WTC11 (cell line): ENCODE results near the gene PTPRG. TPM values are rescaled to one million over a fixed set of nuclear protein-coding genes. Genes with fewer than 3 reads are reported as not detected.

Experiments used
- ATAC-seq: fragments of 200-7000 bp; cut with Tn5 transposase; 2 replicates; pipeline ENCODE4 v1.10.0; 2021; ENCODE audit warnings: mild to moderate bottlenecking, moderate library complexity
- CTCF ChIA-PET: fragments of 300-600 bp; sonication (Branson Sonifier 250); formaldehyde crosslinking; loops from one replicate; lab custom pipeline; 2021; ENCODE audit warnings: antibody characterized with exemption; lab: Charles Lee
- POLR2A ChIA-PET: fragments of 350-600 bp; sonication (Branson Sonifier 250); formaldehyde crosslinking; loops from one replicate; lab custom pipeline; 2021; ENCODE audit warnings: antibody characterized with exemption; lab: Charles Lee
- DNase-seq: peaks from one replicate; pipeline ENCODE4 v3.0.0; 2021; ENCODE audit warnings: low spot score
- H3K27ac Mint-ChIP-seq: 2 replicates; pipeline ENCODE4 v1.8.0; 2021; ENCODE audit warnings: mixed read lengths
- H3K27me3 Mint-ChIP-seq: 2 replicates; pipeline ENCODE4 v1.8.0; 2021; ENCODE audit warnings: low read depth, mild to moderate bottlenecking, moderate library complexity, mixed read lengths
- H3K36me3 Mint-ChIP-seq: 2 replicates; pipeline ENCODE4 v1.8.0; 2021; ENCODE audit warnings: mixed read lengths
- H3K4me1 Mint-ChIP-seq: 2 replicates; pipeline ENCODE4 v1.8.0; 2022; ENCODE audit warnings: mixed read lengths
- H3K4me3 Mint-ChIP-seq: 2 replicates; pipeline ENCODE4 v1.8.0; 2021; ENCODE audit warnings: mild to moderate bottlenecking, moderate library complexity, mixed read lengths
- H3K9me3 Mint-ChIP-seq: 2 replicates; pipeline ENCODE4 v1.8.0; 2021; ENCODE audit warnings: mixed read lengths
- CREB1 ChIP-seq: sonication (generic); formaldehyde crosslinking; IDR thresholded peaks from 2 replicates; pipeline ENCODE4 v1.8.0; 2023; ENCODE audit warnings: mild to moderate bottlenecking, missing genetic modification reagents
- ELF4 ChIP-seq: sonication (generic); formaldehyde crosslinking; IDR thresholded peaks from 2 replicates; pipeline ENCODE4 v1.8.1; 2022; ENCODE audit warnings: low read depth, mild to moderate bottlenecking, moderate library complexity, missing genetic modification reagents
- EMX1 ChIP-seq: fragments of 250-450 bp; sonication (Bioruptor Pico); IDR thresholded peaks from 2 replicates; pipeline ENCODE4 v1.8.0; 2021; ENCODE audit warnings: mild to moderate bottlenecking
- IRF2 ChIP-seq: sonication (generic); formaldehyde crosslinking; IDR thresholded peaks from 2 replicates; pipeline ENCODE4 v1.8.0; 2022; ENCODE audit warnings: low read depth, missing genetic modification reagents, borderline replicate concordance
- JAZF1 ChIP-seq: fragments of 250-450 bp; sonication (Bioruptor Pico); IDR thresholded peaks from 2 replicates; pipeline ENCODE4 v1.9.0; 2021; ENCODE audit warnings: moderate library complexity, mild to moderate bottlenecking, inconsistent platforms
- KAT7 ChIP-seq: sonication (generic); formaldehyde crosslinking; IDR thresholded peaks from 2 replicates; pipeline ENCODE4 v1.8.1; 2023; ENCODE audit warnings: missing genetic modification reagents, mild to moderate bottlenecking, borderline replicate concordance
- NFATC4 ChIP-seq: fragments of 250-450 bp; sonication (Bioruptor Pico); IDR thresholded peaks from 2 replicates; pipeline ENCODE4 v1.9.0; 2021; ENCODE audit warnings: mild to moderate bottlenecking
- ZNF263 ChIP-seq: sonication (generic); formaldehyde crosslinking; IDR thresholded peaks from 2 replicates; pipeline ENCODE4 v1.8.1; 2022; ENCODE audit warnings: low read depth, mild to moderate bottlenecking, moderate library complexity, missing genetic modification reagents
- total RNA-seq: library from RNA; stranded (reverse); gene quantifications from 3 replicates; pipeline ENCODE4 v1.2.3, GENCODE V29; 2021
- TF ChIP-seq, protein P1 (sequence below): sonication (generic); formaldehyde crosslinking; IDR thresholded peaks from 2 replicates; pipeline ENCODE4 v1.8.0; 2022; ENCODE audit warnings: mild to moderate bottlenecking, missing genetic modification reagents
- TF ChIP-seq, protein P2 (sequence below): fragments of 250-450 bp; sonication (Bioruptor Pico); IDR thresholded peaks from 2 replicates; pipeline ENCODE4 v1.9.0; 2021; ENCODE audit warnings: mild to moderate bottlenecking
- TF ChIP-seq, protein P3 (sequence below): fragments of 200-600 bp; IDR thresholded peaks from 2 replicates; pipeline ENCODE4 v1.8.0; 2022; ENCODE audit warnings: antibody characterized with exemption
- TF ChIP-seq, protein P4 (sequence below): sonication (generic); formaldehyde crosslinking; IDR thresholded peaks from 2 replicates; pipeline ENCODE4 v1.8.1; 2023; ENCODE audit warnings: mild to moderate bottlenecking, missing genetic modification reagents, borderline replicate concordance
- TF ChIP-seq, protein P5 (sequence below): sonication (generic); formaldehyde crosslinking; conservative IDR thresholded peaks from 2 replicates; pipeline ENCODE4 v1.8.1; 2023; ENCODE audit warnings: mild to moderate bottlenecking, low read depth, missing genetic modification reagents, moderate library complexity
- TF ChIP-seq, protein P6 (sequence below): sonication (generic); formaldehyde crosslinking; IDR thresholded peaks from 2 replicates; pipeline ENCODE4 v1.8.0; 2023; ENCODE audit warnings: mild to moderate bottlenecking, missing genetic modification reagents
- TF ChIP-seq, protein P7 (sequence below): sonication (generic); formaldehyde crosslinking; IDR thresholded peaks from 2 replicates; pipeline ENCODE4 v1.8.1; 2022; ENCODE audit warnings: mild to moderate bottlenecking, missing genetic modification reagents, moderate library complexity, borderline replicate concordance
- TF ChIP-seq, protein P8 (sequence below): sonication (generic); formaldehyde crosslinking; IDR thresholded peaks from 2 replicates; pipeline ENCODE4 v1.8.0; 2022; ENCODE audit warnings: mild to moderate bottlenecking, missing genetic modification reagents
- TF ChIP-seq, protein P9 (sequence below): sonication (generic); formaldehyde crosslinking; IDR thresholded peaks from 2 replicates; pipeline ENCODE4 v1.8.1; 2023; ENCODE audit warnings: mild to moderate bottlenecking, missing genetic modification reagents

Gene PTPRG
- total RNA-seq, 1 experiment from 2014 or later: 106 TPM

DNA sequence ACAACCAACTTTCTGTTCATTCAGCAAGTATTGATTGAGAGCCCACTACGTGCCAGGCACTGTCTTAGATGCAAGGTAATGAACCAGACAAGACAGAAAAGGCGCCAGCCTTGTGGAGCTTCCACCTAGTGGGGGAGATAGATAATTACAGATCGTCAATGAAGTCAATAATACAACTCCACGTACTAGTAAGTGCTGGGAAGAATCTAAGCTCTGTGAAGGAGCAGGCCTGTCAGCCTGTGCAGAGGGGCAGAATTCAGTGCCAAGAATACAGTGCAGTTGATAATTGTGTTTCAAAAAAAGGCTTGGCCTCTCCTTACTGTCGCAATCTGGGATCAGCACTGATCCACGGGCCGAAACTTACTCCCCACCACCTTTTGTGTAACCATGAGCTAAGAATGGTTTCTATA lies 625.7 kb downstream of the PTPRG start (continued):
- TF ChIP-seq, protein P1, sequence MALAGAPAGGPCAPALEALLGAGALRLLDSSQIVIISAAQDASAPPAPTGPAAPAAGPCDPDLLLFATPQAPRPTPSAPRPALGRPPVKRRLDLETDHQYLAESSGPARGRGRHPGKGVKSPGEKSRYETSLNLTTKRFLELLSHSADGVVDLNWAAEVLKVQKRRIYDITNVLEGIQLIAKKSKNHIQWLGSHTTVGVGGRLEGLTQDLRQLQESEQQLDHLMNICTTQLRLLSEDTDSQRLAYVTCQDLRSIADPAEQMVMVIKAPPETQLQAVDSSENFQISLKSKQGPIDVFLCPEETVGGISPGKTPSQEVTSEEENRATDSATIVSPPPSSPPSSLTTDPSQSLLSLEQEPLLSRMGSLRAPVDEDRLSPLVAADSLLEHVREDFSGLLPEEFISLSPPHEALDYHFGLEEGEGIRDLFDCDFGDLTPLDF: no peak
- TF ChIP-seq CREB1: no peak
- TF ChIP-seq JAZF1 (CRISPR knock-in tag): no peak
- TF ChIP-seq, protein P2, sequence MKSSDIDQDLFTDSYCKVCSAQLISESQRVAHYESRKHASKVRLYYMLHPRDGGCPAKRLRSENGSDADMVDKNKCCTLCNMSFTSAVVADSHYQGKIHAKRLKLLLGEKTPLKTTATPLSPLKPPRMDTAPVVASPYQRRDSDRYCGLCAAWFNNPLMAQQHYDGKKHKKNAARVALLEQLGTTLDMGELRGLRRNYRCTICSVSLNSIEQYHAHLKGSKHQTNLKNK (CRISPR knock-in tag): no peak

DNA sequence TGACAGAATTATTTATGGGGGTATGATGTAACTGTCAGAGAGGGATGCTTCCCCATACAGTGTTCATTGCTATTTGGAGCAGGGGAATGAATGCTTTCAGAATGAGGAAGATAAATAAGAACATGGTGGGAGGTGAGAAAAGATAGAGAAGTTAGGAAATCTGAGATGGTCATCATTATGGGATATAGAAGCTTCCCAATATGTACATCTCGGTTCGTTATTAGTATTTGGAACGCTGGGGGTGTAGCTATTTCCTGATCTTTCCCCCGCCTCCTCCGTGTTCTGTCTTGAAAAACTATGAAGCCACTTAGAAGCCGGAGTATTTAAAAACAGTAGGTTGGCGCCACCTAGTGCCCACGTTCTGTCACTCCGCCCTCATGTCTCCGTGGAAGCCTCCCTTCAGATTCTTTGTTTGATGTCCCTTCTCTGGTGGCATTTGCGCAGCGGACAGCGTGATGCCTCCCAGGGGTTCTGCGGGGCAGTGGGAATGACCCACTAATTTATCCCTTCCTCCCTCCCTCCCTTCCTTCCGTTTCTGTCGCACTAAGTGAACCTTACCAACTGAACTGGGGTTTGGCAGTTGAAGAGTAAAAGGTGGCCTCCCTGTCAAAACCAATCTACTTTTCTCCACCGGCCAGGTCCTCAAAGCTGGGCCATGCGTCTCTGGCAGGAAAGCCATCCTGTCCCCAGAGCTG lies 627.5 kb downstream of the PTPRG start:
- DNase-seq (peak; percentile 75), ATAC-seq (peak; percentile 58)
- POLR2A ChIA-PET: no interaction called here
- H3K27me3 Mint-ChIP-seq: no peaks in the 10 kb centered on the region; the same call in 1 of the 2 replicates
- no peaks in the 10 kb centered on the region for H3K9me3 Mint-ChIP-seq
- CTCF ChIA-PET: interaction anchor here (0.5 to 3.4 kb wide), 25 partner anchors 8 to 1444 kb away, joined by 3 to 24 read pairs (median 4); no protein-coding TSS in a partner anchor
- H3K27ac Mint-ChIP-seq: no peak overlapping the region
- H3K4me1 Mint-ChIP-seq: peaks cover 27% of the 10 kb centered on the region
- H3K4me3 Mint-ChIP-seq: no peak overlapping the region
- TF ChIP-seq, protein P3, sequence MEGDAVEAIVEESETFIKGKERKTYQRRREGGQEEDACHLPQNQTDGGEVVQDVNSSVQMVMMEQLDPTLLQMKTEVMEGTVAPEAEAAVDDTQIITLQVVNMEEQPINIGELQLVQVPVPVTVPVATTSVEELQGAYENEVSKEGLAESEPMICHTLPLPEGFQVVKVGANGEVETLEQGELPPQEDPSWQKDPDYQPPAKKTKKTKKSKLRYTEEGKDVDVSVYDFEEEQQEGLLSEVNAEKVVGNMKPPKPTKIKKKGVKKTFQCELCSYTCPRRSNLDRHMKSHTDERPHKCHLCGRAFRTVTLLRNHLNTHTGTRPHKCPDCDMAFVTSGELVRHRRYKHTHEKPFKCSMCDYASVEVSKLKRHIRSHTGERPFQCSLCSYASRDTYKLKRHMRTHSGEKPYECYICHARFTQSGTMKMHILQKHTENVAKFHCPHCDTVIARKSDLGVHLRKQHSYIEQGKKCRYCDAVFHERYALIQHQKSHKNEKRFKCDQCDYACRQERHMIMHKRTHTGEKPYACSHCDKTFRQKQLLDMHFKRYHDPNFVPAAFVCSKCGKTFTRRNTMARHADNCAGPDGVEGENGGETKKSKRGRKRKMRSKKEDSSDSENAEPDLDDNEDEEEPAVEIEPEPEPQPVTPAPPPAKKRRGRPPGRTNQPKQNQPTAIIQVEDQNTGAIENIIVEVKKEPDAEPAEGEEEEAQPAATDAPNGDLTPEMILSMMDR: peak; percentile 74
- TF ChIP-seq KAT7 (CRISPR knock-in tag): no peak
- TF ChIP-seq, protein P4, sequence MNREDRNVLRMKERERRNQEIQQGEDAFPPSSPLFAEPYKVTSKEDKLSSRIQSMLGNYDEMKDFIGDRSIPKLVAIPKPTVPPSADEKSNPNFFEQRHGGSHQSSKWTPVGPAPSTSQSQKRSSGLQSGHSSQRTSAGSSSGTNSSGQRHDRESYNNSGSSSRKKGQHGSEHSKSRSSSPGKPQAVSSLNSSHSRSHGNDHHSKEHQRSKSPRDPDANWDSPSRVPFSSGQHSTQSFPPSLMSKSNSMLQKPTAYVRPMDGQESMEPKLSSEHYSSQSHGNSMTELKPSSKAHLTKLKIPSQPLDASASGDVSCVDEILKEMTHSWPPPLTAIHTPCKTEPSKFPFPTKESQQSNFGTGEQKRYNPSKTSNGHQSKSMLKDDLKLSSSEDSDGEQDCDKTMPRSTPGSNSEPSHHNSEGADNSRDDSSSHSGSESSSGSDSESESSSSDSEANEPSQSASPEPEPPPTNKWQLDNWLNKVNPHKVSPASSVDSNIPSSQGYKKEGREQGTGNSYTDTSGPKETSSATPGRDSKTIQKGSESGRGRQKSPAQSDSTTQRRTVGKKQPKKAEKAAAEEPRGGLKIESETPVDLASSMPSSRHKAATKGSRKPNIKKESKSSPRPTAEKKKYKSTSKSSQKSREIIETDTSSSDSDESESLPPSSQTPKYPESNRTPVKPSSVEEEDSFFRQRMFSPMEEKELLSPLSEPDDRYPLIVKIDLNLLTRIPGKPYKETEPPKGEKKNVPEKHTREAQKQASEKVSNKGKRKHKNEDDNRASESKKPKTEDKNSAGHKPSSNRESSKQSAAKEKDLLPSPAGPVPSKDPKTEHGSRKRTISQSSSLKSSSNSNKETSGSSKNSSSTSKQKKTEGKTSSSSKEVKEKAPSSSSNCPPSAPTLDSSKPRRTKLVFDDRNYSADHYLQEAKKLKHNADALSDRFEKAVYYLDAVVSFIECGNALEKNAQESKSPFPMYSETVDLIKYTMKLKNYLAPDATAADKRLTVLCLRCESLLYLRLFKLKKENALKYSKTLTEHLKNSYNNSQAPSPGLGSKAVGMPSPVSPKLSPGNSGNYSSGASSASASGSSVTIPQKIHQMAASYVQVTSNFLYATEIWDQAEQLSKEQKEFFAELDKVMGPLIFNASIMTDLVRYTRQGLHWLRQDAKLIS (CRISPR knock-in tag): no peak
- TF ChIP-seq NFATC4: no peak
- TF ChIP-seq, protein P5, sequence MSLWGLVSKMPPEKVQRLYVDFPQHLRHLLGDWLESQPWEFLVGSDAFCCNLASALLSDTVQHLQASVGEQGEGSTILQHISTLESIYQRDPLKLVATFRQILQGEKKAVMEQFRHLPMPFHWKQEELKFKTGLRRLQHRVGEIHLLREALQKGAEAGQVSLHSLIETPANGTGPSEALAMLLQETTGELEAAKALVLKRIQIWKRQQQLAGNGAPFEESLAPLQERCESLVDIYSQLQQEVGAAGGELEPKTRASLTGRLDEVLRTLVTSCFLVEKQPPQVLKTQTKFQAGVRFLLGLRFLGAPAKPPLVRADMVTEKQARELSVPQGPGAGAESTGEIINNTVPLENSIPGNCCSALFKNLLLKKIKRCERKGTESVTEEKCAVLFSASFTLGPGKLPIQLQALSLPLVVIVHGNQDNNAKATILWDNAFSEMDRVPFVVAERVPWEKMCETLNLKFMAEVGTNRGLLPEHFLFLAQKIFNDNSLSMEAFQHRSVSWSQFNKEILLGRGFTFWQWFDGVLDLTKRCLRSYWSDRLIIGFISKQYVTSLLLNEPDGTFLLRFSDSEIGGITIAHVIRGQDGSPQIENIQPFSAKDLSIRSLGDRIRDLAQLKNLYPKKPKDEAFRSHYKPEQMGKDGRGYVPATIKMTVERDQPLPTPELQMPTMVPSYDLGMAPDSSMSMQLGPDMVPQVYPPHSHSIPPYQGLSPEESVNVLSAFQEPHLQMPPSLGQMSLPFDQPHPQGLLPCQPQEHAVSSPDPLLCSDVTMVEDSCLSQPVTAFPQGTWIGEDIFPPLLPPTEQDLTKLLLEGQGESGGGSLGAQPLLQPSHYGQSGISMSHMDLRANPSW (CRISPR knock-in tag): no peak
- no peak for TF ChIP-seq ZNF263 (CRISPR knock-in tag)
- TF ChIP-seq, protein P6, sequence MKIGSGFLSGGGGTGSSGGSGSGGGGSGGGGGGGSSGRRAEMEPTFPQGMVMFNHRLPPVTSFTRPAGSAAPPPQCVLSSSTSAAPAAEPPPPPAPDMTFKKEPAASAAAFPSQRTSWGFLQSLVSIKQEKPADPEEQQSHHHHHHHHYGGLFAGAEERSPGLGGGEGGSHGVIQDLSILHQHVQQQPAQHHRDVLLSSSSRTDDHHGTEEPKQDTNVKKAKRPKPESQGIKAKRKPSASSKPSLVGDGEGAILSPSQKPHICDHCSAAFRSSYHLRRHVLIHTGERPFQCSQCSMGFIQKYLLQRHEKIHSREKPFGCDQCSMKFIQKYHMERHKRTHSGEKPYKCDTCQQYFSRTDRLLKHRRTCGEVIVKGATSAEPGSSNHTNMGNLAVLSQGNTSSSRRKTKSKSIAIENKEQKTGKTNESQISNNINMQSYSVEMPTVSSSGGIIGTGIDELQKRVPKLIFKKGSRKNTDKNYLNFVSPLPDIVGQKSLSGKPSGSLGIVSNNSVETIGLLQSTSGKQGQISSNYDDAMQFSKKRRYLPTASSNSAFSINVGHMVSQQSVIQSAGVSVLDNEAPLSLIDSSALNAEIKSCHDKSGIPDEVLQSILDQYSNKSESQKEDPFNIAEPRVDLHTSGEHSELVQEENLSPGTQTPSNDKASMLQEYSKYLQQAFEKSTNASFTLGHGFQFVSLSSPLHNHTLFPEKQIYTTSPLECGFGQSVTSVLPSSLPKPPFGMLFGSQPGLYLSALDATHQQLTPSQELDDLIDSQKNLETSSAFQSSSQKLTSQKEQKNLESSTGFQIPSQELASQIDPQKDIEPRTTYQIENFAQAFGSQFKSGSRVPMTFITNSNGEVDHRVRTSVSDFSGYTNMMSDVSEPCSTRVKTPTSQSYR (CRISPR knock-in tag): 0 out of 2 replicates have a peak, but pooled peaks have one; percentile 21
- no peak for TF ChIP-seq ELF4
- TF ChIP-seq, protein P7, sequence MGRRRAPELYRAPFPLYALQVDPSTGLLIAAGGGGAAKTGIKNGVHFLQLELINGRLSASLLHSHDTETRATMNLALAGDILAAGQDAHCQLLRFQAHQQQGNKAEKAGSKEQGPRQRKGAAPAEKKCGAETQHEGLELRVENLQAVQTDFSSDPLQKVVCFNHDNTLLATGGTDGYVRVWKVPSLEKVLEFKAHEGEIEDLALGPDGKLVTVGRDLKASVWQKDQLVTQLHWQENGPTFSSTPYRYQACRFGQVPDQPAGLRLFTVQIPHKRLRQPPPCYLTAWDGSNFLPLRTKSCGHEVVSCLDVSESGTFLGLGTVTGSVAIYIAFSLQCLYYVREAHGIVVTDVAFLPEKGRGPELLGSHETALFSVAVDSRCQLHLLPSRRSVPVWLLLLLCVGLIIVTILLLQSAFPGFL (CRISPR knock-in tag): no peak
- TF ChIP-seq, protein P8, sequence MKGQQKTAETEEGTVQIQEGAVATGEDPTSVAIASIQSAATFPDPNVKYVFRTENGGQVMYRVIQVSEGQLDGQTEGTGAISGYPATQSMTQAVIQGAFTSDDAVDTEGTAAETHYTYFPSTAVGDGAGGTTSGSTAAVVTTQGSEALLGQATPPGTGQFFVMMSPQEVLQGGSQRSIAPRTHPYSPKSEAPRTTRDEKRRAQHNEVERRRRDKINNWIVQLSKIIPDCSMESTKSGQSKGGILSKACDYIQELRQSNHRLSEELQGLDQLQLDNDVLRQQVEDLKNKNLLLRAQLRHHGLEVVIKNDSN (CRISPR knock-in tag): no peak
- TF ChIP-seq, protein P9, sequence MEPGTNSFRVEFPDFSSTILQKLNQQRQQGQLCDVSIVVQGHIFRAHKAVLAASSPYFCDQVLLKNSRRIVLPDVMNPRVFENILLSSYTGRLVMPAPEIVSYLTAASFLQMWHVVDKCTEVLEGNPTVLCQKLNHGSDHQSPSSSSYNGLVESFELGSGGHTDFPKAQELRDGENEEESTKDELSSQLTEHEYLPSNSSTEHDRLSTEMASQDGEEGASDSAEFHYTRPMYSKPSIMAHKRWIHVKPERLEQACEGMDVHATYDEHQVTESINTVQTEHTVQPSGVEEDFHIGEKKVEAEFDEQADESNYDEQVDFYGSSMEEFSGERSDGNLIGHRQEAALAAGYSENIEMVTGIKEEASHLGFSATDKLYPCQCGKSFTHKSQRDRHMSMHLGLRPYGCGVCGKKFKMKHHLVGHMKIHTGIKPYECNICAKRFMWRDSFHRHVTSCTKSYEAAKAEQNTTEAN (CRISPR knock-in tag): no peak
- TF ChIP-seq EMX1: no peak
- no peak for TF ChIP-seq IRF2 (CRISPR knock-in tag)
- H3K36me3 Mint-ChIP-seq: peaks cover 46% of the 10 kb centered on the region
